B cell (primary cell): ENCODE results near the gene ENOX1. TPM values are rescaled to one million over a fixed set of nuclear protein-coding genes. Genes with fewer than 3 reads are reported as not detected.

Experiments used
- ATAC-seq: fragments of 200-7000 bp; cut with Tn5 transposase; one replicate; pipeline ENCODE4 v1.10.0; 2021; ENCODE audit warnings: low read depth, mild to moderate bottlenecking, moderate number of reproducible peaks, moderate library complexity
- CTCF ChIA-PET: fragments of 350-600 bp; sonication (Branson Sonifier 250); formaldehyde crosslinking; loops from one replicate; lab custom pipeline; 2021; ENCODE audit warnings: antibody characterized with exemption, inconsistent platforms; lab: Charles Lee
- POLR2A ChIA-PET: fragments of 350-600 bp; sonication (Branson Sonifier 250); formaldehyde crosslinking; loops from one replicate; lab custom pipeline; 2021; ENCODE audit warnings: antibody characterized with exemption; lab: Charles Lee
- DNase-seq: peaks from one replicate; pipeline ENCODE4 v3.0.0; 2013
- H2AFZ ChIP-seq: 2 replicates; pipeline ENCODE4 v1.6.1; 2012; ENCODE audit warnings: mild to moderate bottlenecking, low read depth, low read length; ENCODE audit not compliant: insufficient read depth, poor library complexity, severe bottlenecking
- H3K27ac ChIP-seq, 2 donors: 1 replicate in 1 of 2; 2 replicates in 1 of 2; pipeline ENCODE4 v1.5.1; 2012 to 2013; ENCODE audit warnings: low read length in 2 of 2, mild to moderate bottlenecking in 2 of 2, moderate library complexity in 1 of 2
- H3K27me3 ChIP-seq, 4 experiments: fragments of 200-600 bp in 1 of 4; sonication (generic) in 1 of 4; replicated peaks in 1 of 4; 1 replicate in 2 of 4; 2 replicates in 2 of 4; pipeline versions ENCODE4 v1.6.1 to v1.7.0; 2013 to 2016; ENCODE audit warnings: low read length in 3 of 4, mild to moderate bottlenecking in 2 of 4, mixed read lengths in 1 of 4, moderate library complexity in 1 of 4; ENCODE audit not compliant: insufficient read depth in 4 of 4, control insufficient read depth in 3 of 4; ENCODE audit errors: control extremely low read depth in 1 of 4
- H3K36me3 ChIP-seq, 2 experiments: replicated peaks in 1 of 2; 1 replicate in 1 of 2; 2 replicates in 1 of 2; pipeline versions ENCODE4 v1.6.1 to v1.7.1; 2013; ENCODE audit warnings: low read length in 1 of 2; ENCODE audit not compliant: insufficient read depth in 2 of 2, control insufficient read depth in 1 of 2; ENCODE audit errors: control extremely low read depth in 1 of 2, extremely low read depth in 1 of 2
- H3K4me1 ChIP-seq, 2 donors: fragments of 200-600 bp in 1 of 2; sonication (generic) in 1 of 2; 1 replicate in 1 of 2; 2 replicates in 1 of 2; pipeline versions ENCODE4 v1.5.1 to v1.6.1; 2013 to 2017; ENCODE audit warnings: low read length in 2 of 2; ENCODE audit not compliant: control insufficient read depth in 2 of 2, insufficient read depth in 2 of 2
- H3K4me2 ChIP-seq: replicated peaks from 2 replicates; pipeline ENCODE3; 2012; ENCODE audit warnings: mild to moderate bottlenecking, low read depth, low read length; ENCODE audit not compliant: poor library complexity, severe bottlenecking
- H3K4me3 ChIP-seq, 5 experiments: fragments of 200-600 bp in 1 of 5; sonication (generic) in 1 of 5; 1 replicate in 3 of 5; 2 replicates in 2 of 5; pipeline versions ENCODE4 v1.5.1 to v1.7.0; 2011 to 2016; ENCODE audit warnings: low read length in 4 of 5, mild to moderate bottlenecking in 4 of 5, low read depth in 2 of 5, control low read depth in 1 of 5, moderate library complexity in 1 of 5; ENCODE audit not compliant: insufficient read depth in 1 of 5; ENCODE audit errors: control extremely low read depth in 1 of 5, extremely low read depth in 1 of 5
- H3K79me2 ChIP-seq: fragments of 200-600 bp; sonication (generic); one replicate; pipeline ENCODE4 v1.6.0; 2016; ENCODE audit warnings: low read length; ENCODE audit not compliant: control insufficient read depth, insufficient read depth
- H3K9ac ChIP-seq: fragments of 200-600 bp; sonication (generic); 2 replicates; pipeline ENCODE4 v1.6.1; 2017; ENCODE audit warnings: mild to moderate bottlenecking, low read length, moderate library complexity
- H3K9me3 ChIP-seq, 3 donors: one replicate each; pipeline versions ENCODE4 v1.6.1 to v1.7.1; 2013; ENCODE audit warnings: low read length in 2 of 3; ENCODE audit not compliant: control insufficient read depth in 2 of 3, insufficient read depth in 1 of 3; ENCODE audit errors: control extremely low read depth in 1 of 3
- H4K20me1 ChIP-seq: 2 replicates; pipeline ENCODE4 v1.6.0; 2012; ENCODE audit warnings: mild to moderate bottlenecking, low read length; ENCODE audit not compliant: insufficient read depth, control insufficient read depth, poor library complexity, severe bottlenecking
- H3K27ac Mint-ChIP-seq: one replicate; pipeline ENCODE4 v1.8.0; 2021; ENCODE audit warnings: mixed read lengths
- H3K27me3 Mint-ChIP-seq: one replicate; pipeline ENCODE4 v1.8.0; 2021; ENCODE audit warnings: mixed read lengths
- H3K4me1 Mint-ChIP-seq: one replicate; pipeline ENCODE4 v1.8.0; 2021; ENCODE audit warnings: mixed read lengths
- H3K4me3 Mint-ChIP-seq: one replicate; pipeline ENCODE4 v1.8.0; 2021; ENCODE audit warnings: mixed read lengths
- H3K9me3 Mint-ChIP-seq: one replicate; pipeline ENCODE4 v1.8.0; 2022; ENCODE audit warnings: mixed read lengths; ENCODE audit not compliant: insufficient read depth
- EZH2 ChIP-seq: IDR thresholded peaks from 2 replicates; pipeline ENCODE4 v1.6.1; 2012; ENCODE audit warnings: borderline replicate concordance, low read depth, mild to moderate bottlenecking, moderate library complexity, low read length; ENCODE audit not compliant: insufficient read depth, poor library complexity, severe bottlenecking
- WGBS: methylation state at CpG from one replicate; pipeline ENCODE4 v1.1.5; 2013; ENCODE audit warnings: missing lambda C conversion rate; ENCODE audit not compliant: insufficient coverage; 5-methylcytosine and 5-hydroxymethylcytosine counted together
- intact Hi-C: fragments of 100-400 bp; cut with micrococcal nuclease; formaldehyde crosslinking; loops from one replicate; pipeline ENCODE4 v1.10.0; 2022
- polyA plus RNA-seq: library from polyadenylated mRNA; depleted of rRNA; stranded (reverse); fragments of >200 nt; gene quantifications from 2 replicates; pipeline ENCODE4 v1.2.3, GENCODE V29; 2012
- total RNA-seq, 2 donors: library from RNA; stranded (reverse); fragments of 120-200 nt in 1 of 2; gene quantifications; 1 replicate in 1 of 2; 2 replicates in 1 of 2; pipeline versions ENCODE4 v1.2.3 to v1.2.4, GENCODE V29; 2013 to 2022
- TF ChIP-seq, protein P1 (sequence below): fragments of 200-600 bp; IDR thresholded peaks from one replicate; pipeline ENCODE4 v1.8.0; 2022; ENCODE audit warnings: antibody characterized with exemption, mild to moderate bottlenecking

ENOX1 gene
- total and polyA plus RNA-seq, 2 donors (not counting 1 experiment from before 2014, with no cell fraction given), result not detected

DNA sequence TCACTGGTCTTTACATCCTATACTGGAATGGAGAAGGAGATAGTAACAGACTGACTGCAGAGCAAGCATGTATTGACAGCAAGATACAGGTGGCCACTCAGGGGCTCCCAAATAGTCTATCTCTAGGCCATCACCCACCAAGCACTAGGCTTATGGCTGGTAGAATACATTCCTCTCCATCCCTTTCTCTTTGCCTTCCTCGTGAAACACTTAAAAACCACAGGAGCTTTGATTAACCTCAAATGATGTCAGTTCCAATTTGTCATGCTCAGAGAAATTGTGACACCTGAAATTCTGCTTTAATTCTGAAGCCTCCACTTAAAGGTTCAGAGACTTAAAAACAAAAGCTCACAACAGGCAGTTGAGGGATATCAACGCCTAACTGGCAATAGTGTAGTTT lies 17.2 kb downstream of the ENOX1 start:
- H3K4me2 ChIP-seq, result no peak overlapping the region

DNA sequence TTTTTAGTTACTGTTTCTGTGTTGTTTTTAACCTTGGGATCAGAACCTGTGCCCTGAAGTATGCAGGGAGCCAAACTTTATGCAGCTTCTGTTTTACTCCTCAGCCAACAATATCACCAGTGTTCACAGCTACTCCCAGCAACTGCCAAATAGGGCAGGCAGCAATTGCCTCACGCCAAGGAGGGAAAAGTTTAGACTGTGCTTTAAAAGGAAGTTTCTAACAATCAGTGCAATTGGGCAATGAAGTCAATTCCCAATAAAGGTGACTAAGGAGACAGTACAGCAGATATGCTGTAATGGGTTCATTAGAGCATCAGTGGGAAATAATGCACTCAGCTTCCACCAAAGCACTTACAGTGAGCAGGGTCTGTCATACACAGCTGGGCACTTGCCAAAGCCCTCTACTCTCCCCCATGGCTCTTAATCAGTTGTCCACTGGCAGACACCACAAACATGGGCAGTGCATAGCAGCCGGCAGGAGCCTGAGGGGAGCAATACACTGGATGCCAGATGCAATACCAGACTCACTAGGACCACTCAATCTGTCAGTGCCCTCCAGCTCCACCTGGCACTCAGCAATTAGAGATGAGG lies 19.3 kb downstream of the ENOX1 start:
- no peak overlapping the region for H3K4me3 ChIP-seq
- H3K27ac Mint-ChIP-seq, result no peak overlapping the region
- H3K9ac ChIP-seq, result no peak overlapping the region
- no peak overlapping the region for H3K27ac ChIP-seq
- H3K4me3 Mint-ChIP-seq, result no peak overlapping the region
- no peak for TF ChIP-seq EZH2
- TF ChIP-seq, protein P1, sequence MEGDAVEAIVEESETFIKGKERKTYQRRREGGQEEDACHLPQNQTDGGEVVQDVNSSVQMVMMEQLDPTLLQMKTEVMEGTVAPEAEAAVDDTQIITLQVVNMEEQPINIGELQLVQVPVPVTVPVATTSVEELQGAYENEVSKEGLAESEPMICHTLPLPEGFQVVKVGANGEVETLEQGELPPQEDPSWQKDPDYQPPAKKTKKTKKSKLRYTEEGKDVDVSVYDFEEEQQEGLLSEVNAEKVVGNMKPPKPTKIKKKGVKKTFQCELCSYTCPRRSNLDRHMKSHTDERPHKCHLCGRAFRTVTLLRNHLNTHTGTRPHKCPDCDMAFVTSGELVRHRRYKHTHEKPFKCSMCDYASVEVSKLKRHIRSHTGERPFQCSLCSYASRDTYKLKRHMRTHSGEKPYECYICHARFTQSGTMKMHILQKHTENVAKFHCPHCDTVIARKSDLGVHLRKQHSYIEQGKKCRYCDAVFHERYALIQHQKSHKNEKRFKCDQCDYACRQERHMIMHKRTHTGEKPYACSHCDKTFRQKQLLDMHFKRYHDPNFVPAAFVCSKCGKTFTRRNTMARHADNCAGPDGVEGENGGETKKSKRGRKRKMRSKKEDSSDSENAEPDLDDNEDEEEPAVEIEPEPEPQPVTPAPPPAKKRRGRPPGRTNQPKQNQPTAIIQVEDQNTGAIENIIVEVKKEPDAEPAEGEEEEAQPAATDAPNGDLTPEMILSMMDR, result no peak
- DNase-seq (no peak), ATAC-seq (no peak)
- H3K27me3 ChIP-seq, result no peaks in the 10 kb centered on the region
- no peaks in the 10 kb centered on the region for H3K9me3 ChIP-seq
- H3K36me3 ChIP-seq, result no peaks in the 10 kb centered on the region
- no CpG with 5 or more reads among the region's 2 CpGs for WGBS
- H3K4me2 ChIP-seq, result no peak overlapping the region
- CTCF ChIA-PET, result no interaction called here
- no peaks in the 10 kb centered on the region for H3K79me2 ChIP-seq
- peaks cover 8% of the 10 kb centered on the region for H3K27me3 Mint-ChIP-seq
- intact Hi-C loops, result no loop called here
- H4K20me1 ChIP-seq, result no peaks in the 10 kb centered on the region
- H3K4me1 Mint-ChIP-seq, result no peaks in the 10 kb centered on the region
- POLR2A ChIA-PET, result no interaction called here
- H2AFZ ChIP-seq, result no peak overlapping the region
- no peaks in the 10 kb centered on the region for H3K4me1 ChIP-seq
- H3K9me3 Mint-ChIP-seq, result no peaks in the 10 kb centered on the region

More for the DNA sequence above, 17.2 kb downstream of the ENOX1 start:
- intact Hi-C loops, result no loop called here
- H3K9ac ChIP-seq, result no peak overlapping the region
- no peaks in the 10 kb centered on the region for H4K20me1 ChIP-seq
- H3K4me3 ChIP-seq, result no peak overlapping the region
- no peak for DNase-seq
- no peaks in the 10 kb centered on the region for H3K4me1 ChIP-seq
- ChIA-PET POLR2A (no interaction called here), CTCF (no interaction called here)
- no peaks in the 10 kb centered on the region for H3K79me2 ChIP-seq
- H3K9me3 ChIP-seq, result no peaks in the 10 kb centered on the region
- Mint-ChIP-seq H3K9me3 (no peaks in the 10 kb centered on the region), H3K4me1 (no peaks in the 10 kb centered on the region), H3K27me3 (peaks cover 14% of the 10 kb centered on the region), H3K4me3 (no peak overlapping the region), H3K27ac (no peak overlapping the region)
- no CpG with 5 or more reads among the region's 2 CpGs for WGBS
- H3K27ac ChIP-seq, result no peak overlapping the region
- H3K36me3 ChIP-seq, result no peaks in the 10 kb centered on the region
- H3K27me3 ChIP-seq, result peaks cover 0 to 4% (median 0%) of the 10 kb centered on the region in 4 experiments
- H2AFZ ChIP-seq, result no peak overlapping the region
- no peak for ATAC-seq
- no peak for TF ChIP-seq EZH2
- TF ChIP-seq, protein P1, result no peak
